ENCODE data around the gene TRPV5.

- TF ChIP-seq, protein P1, sequence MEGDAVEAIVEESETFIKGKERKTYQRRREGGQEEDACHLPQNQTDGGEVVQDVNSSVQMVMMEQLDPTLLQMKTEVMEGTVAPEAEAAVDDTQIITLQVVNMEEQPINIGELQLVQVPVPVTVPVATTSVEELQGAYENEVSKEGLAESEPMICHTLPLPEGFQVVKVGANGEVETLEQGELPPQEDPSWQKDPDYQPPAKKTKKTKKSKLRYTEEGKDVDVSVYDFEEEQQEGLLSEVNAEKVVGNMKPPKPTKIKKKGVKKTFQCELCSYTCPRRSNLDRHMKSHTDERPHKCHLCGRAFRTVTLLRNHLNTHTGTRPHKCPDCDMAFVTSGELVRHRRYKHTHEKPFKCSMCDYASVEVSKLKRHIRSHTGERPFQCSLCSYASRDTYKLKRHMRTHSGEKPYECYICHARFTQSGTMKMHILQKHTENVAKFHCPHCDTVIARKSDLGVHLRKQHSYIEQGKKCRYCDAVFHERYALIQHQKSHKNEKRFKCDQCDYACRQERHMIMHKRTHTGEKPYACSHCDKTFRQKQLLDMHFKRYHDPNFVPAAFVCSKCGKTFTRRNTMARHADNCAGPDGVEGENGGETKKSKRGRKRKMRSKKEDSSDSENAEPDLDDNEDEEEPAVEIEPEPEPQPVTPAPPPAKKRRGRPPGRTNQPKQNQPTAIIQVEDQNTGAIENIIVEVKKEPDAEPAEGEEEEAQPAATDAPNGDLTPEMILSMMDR (IDR thresholded peaks at IDR 0.05; ENCODE audit: low read depth, low read length), result no peak
- TF ChIP-seq EZH2phosphoT487 (IDR thresholded peaks at IDR 0.05; ENCODE audit: low read depth), result no peak
Observed at GRCh38 chr7:142890874-142891485, 42.6 kb downstream of the TRPV5 start.
